ENCODE results near the gene HAGHL. TPM values are rescaled to one million over a fixed set of nuclear protein-coding genes. Genes with fewer than 3 reads are reported as not detected.
A peak's percentile ranks its signal among the peaks of the same experiment; 100 is the strongest.

The HAGHL gene
- total and polyA plus RNA-seq, 2 of the 8 experiments (the other 6 are each of a cell fraction or from before 2014, with no cell fraction given): 26.6 to 26.9 TPM

GRCh38 chr16:693766-694165, 33.1 kb upstream of the HAGHL start:
- Histone ChIP-seq H3K56ac (replicated peaks; ENCODE audit: insufficient read length, low read depth, low read length) (no peak overlapping the region), H4K8ac (ENCODE audit: extremely low read depth, insufficient read depth, low read length) (peak overlapping the region; percentile 65; the same call in 1 of the 2 replicates), H3K23ac (ENCODE audit: insufficient read length) (no peak overlapping the region), H4K5ac (ENCODE audit: insufficient read length, low read depth, low read length) (no peak overlapping the region), H2BK5ac (ENCODE audit: low read depth, low read length) (no peak overlapping the region), H3K27me3 (replicated peaks in 1 of 4; ENCODE audit: control insufficient read depth in 3 of 4, extremely low read depth in 1 of 4, insufficient read depth in 3 of 4, low read length in 3 of 4) (peaks cover 1 to 59% (median 36%) of the 10 kb centered on the region in 4 experiments), H2BK120ac (replicated peaks; ENCODE audit: low read depth, low read length) (no peak overlapping the region), H2AFZ (ENCODE audit: low read length) (no peak overlapping the region), H4K20me1 (replicated peaks in 1 of 2; ENCODE audit: control insufficient read depth in 1 of 2, insufficient read depth in 2 of 2, low read length in 2 of 2) (peaks cover 0 to 8% of the 10 kb centered on the region in 2 experiments), H3K23me2 (ENCODE audit: low read depth, low read length) (peaks cover 15% of the 10 kb centered on the region), H3K18ac (ENCODE audit: extremely low read depth, low read length) (no peak overlapping the region), H3K36me3 (ENCODE audit: control insufficient read depth in 2 of 4, insufficient read depth in 4 of 4, low read length in 3 of 4) (no peaks in the 10 kb centered on the region), H3K14ac (ENCODE audit: insufficient read length) (no peak overlapping the region), H3K9ac (replicated peaks in 1 of 4; ENCODE audit: extremely low read depth in 1 of 4, low read depth in 3 of 4, low read length in 3 of 4) (no peak overlapping the region), H3K27ac (ENCODE audit: low read depth, low read length) (no peak overlapping the region), H3K79me1 (ENCODE audit: low read depth, low read length) (peaks cover 4% of the 10 kb centered on the region; the same call in 1 of the 2 replicates), H3K79me2 (ENCODE audit: control insufficient read depth in 1 of 2, insufficient read depth in 2 of 2, low read length in 2 of 2) (no peaks in the 10 kb centered on the region), H3K4me2 (ENCODE audit: insufficient read depth in 1 of 2, low read depth in 2 of 2, low read length in 2 of 2) (peak overlapping the region; percentile 87 to 95), H3K9me3 (ENCODE audit: insufficient read depth in 2 of 2, low read depth in 1 of 2, low read length in 1 of 2) (no peaks in the 10 kb centered on the region), H2BK15ac (ENCODE audit: low read length) (no peak overlapping the region), H2BK20ac (ENCODE audit: low read length) (no peak overlapping the region), H2BK12ac (ENCODE audit: low read depth, low read length) (no peak overlapping the region), H3K4ac (replicated peaks; ENCODE audit: insufficient read length, low read depth, low read length) (no peak overlapping the region), H3K4me3 (ENCODE audit: extremely low read depth in 1 of 4, insufficient read depth in 2 of 4, low read depth in 3 of 4, low read length in 4 of 4) (peak overlapping the region; percentile 43 to 78 (median 48)), H2AK5ac (ENCODE audit: low read depth, low read length) (no peak overlapping the region), H3K4me1 (replicated peaks in 1 of 4; ENCODE audit: control insufficient read depth in 3 of 4, insufficient read depth in 4 of 4, low read length in 3 of 4) (peaks cover 0 to 23% (median 15%) of the 10 kb centered on the region in 4 experiments; a peak in 5 of 7 replicates), H4K91ac (replicated peaks; ENCODE audit: insufficient read length, low read length) (no peak overlapping the region)
- DNase-seq (ENCODE audit: low read depth in 1 of 2, low spot score in 2 of 2): peak in 1 of 2 experiments; percentile 62
- no peak for FAIRE-seq
- ChIA-PET POLR2A (ENCODE audit: partially characterized antibody) (interaction anchor here (1.1 to 4.6 kb wide), 4 partner anchors 11 to 28 kb away, joined by 5 to 48 read pairs (median 8); partner anchors contain the start of genes ANTKMT, JMJD8, RHBDL1 and STUB1), CTCF (ENCODE audit: partially characterized antibody) (interaction anchor here (0.9 to 2.0 kb wide), 3 partner anchors 12 to 92 kb away, joined by 3 to 7 read pairs (median 6); no protein-coding TSS in a partner anchor)
- 18% methylated on average over 8 of the region's 37 CpGs; no CpG with 5 or more reads in 1 of the 2 experiments for WGBS, 2 experiments (ENCODE audit: extremely low coverage in 1 of 2, insufficient coverage in 1 of 2, insufficient read length in 1 of 2, insufficient replicate concordance in 2 of 2, low coverage in 1 of 2, low lambda C conversion rate in 2 of 2, missing lambda C conversion rate in 1 of 2)
- TF ChIP-seq EP300 (IDR thresholded peaks at IDR 0.05; ENCODE audit: borderline replicate concordance in 1 of 2, low read depth in 2 of 2, low read length in 2 of 2) (no peak), CBX5 (IDR thresholded peaks at IDR 0.05; ENCODE audit: low read depth, low read length) (no peak), ZNF274 (IDR thresholded peaks at IDR 0.05; ENCODE audit: borderline replicate concordance, extremely low read depth, low read length) (no peak), SAP30 (IDR thresholded peaks at IDR 0.05; ENCODE audit: insufficient read depth, insufficient replicate concordance, low read length) (no peak), POLR2AphosphoS5 (IDR thresholded peaks at IDR 0.05; ENCODE audit: low read depth, low read length) (no peak), TEAD4 (IDR thresholded peaks at IDR 0.05; ENCODE audit: low read depth, low read length) (no peak), RFX5 (IDR thresholded peaks at IDR 0.05; ENCODE audit: borderline replicate concordance, low read depth, low read length) (no peak), KDM4A (IDR thresholded peaks at IDR 0.05; ENCODE audit: low read depth, low read length, severe bottlenecking) (no peak), SIRT6 (IDR thresholded peaks at IDR 0.05; ENCODE audit: low read length) (no peak), ATF3 (IDR thresholded peaks at IDR 0.05; ENCODE audit: insufficient read depth, low read depth, low read length) (no peak), JUN (IDR thresholded peaks at IDR 0.05; ENCODE audit: low read depth, low read length) (no peak)
- TF ChIP-seq, protein P1, sequence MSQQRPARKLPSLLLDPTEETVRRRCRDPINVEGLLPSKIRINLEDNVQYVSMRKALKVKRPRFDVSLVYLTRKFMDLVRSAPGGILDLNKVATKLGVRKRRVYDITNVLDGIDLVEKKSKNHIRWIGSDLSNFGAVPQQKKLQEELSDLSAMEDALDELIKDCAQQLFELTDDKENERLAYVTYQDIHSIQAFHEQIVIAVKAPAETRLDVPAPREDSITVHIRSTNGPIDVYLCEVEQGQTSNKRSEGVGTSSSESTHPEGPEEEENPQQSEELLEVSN (IDR thresholded peaks at IDR 0.05): no peak

Data from H1 (cell line).